Neural crest cell (in vitro differentiated cells): ENCODE measurements around the gene GNAZ. TPM values are rescaled to one million over a fixed set of nuclear protein-coding genes. Genes with fewer than 3 reads are reported as not detected.

ENCODE experiments used
- DNase-seq: peaks from one replicate; pipeline ENCODE4 v3.0.0; 2021; ENCODE audit warnings: low read depth, mixed read lengths, low spot score
- H3K27ac Mint-ChIP-seq: one replicate; pipeline ENCODE4 v1.8.0; 2021; ENCODE audit warnings: mild to moderate bottlenecking, mixed read lengths; ENCODE audit not compliant: unreplicated experiment
- H3K27me3 Mint-ChIP-seq: 2 replicates; pipeline ENCODE4 v1.8.0; 2021; ENCODE audit warnings: low read depth, mild to moderate bottlenecking, mixed read lengths
- H3K36me3 Mint-ChIP-seq: 2 replicates; pipeline ENCODE4 v1.8.0; 2021; ENCODE audit warnings: low read depth, mild to moderate bottlenecking, mixed read lengths
- H3K4me1 Mint-ChIP-seq: 2 replicates; pipeline ENCODE4 v1.8.0; 2021; ENCODE audit warnings: mixed read lengths
- H3K4me3 Mint-ChIP-seq: one replicate; pipeline ENCODE4 v1.8.0; 2021; ENCODE audit warnings: mild to moderate bottlenecking, mixed read lengths
- H3K9me3 Mint-ChIP-seq: 2 replicates; pipeline ENCODE4 v1.8.0; 2021; ENCODE audit warnings: mixed read lengths
- total RNA-seq: library from RNA; stranded (reverse); gene quantifications from 2 replicates; pipeline ENCODE4 v1.2.1, GENCODE V29; 2021
- TF ChIP-seq, protein P1 (sequence below): fragments of 200-600 bp; sonication (generic); conservative IDR thresholded peaks from 2 replicates; pipeline ENCODE4 v1.5.0; 2021; ENCODE audit warnings: antibody characterized with exemption, mild to moderate bottlenecking

GNAZ gene
- total RNA-seq, 1 donor from 2014 or later = 25.2 TPM

DNA sequence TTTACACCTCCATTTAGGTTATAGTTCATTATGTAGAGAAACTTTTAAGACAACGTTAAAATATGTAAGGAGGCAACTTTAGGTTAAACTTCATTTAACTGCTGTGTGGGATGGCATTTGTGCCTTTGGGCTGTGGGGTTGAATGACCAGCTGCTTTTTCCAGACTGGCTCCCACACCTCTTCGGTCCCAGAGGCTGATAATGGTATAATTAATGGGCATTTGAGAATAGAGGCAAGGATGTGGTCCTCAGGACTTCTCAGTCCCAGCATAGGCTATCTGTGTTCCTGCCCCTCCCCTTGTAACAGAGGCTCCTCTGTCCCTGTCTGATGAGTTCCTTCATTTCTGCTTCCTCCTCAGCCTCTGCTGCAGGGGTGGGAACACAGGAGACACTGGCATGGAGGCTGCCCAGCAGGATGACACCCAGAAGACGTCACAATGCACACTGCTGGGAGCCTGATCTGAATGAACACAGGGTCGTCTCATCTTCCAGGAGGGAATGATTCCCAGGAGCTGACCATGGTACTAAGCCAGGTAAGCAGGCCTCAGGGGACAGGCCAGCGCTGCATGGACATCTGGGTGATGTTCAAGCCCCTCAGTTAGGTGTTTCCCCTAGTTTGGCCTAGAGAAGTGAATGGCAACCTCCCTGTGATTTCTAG, 17.1 kb upstream of the GNAZ start:
- Mint-ChIP-seq H3K36me3 (peaks cover 5% of the 10 kb centered on the region), H3K27ac (no peak overlapping the region), H3K27me3 (peaks cover 51% of the 10 kb centered on the region), H3K4me1 (peaks cover 2% of the 10 kb centered on the region), H3K4me3 (no peak overlapping the region), H3K9me3 (peaks cover 21% of the 10 kb centered on the region)
- TF ChIP-seq, protein P1, sequence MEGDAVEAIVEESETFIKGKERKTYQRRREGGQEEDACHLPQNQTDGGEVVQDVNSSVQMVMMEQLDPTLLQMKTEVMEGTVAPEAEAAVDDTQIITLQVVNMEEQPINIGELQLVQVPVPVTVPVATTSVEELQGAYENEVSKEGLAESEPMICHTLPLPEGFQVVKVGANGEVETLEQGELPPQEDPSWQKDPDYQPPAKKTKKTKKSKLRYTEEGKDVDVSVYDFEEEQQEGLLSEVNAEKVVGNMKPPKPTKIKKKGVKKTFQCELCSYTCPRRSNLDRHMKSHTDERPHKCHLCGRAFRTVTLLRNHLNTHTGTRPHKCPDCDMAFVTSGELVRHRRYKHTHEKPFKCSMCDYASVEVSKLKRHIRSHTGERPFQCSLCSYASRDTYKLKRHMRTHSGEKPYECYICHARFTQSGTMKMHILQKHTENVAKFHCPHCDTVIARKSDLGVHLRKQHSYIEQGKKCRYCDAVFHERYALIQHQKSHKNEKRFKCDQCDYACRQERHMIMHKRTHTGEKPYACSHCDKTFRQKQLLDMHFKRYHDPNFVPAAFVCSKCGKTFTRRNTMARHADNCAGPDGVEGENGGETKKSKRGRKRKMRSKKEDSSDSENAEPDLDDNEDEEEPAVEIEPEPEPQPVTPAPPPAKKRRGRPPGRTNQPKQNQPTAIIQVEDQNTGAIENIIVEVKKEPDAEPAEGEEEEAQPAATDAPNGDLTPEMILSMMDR = no peak
- no peak for DNase-seq

DNA sequence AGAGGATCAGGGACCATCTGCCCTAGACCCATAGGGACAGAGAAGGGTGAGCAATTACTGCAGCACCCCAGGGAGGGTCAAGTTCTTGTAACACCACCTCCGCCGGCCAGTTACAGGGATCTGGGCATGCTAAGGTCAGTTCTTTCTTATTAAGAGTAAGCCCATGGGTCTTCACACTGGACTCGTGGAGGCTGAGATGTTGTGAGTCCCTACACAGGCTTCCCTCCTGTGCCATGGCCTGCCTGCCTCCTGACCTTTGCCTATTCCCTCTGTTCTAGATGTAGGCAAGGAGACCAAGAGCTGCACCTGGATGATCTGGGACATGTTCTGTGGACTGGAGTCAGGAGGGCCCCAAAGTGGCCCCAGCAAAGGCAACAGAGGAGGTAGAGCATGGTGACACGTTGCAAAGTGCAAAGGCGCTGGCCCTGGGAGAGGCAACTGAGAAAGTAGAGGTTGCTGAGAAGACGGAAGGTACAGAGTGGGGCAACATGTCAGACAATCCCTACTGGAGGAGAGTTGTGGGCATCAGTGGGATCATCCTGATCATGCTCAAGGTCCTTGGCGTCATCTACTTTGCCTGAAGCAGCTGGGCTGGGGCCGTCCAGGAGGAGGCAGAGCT, 16.3 kb upstream of the GNAZ start:
- Mint-ChIP-seq H3K36me3 (peaks cover 5% of the 10 kb centered on the region), H3K27ac (no peak overlapping the region), H3K27me3 (peaks cover 43% of the 10 kb centered on the region), H3K4me1 (peaks cover 4% of the 10 kb centered on the region), H3K9me3 (peaks cover 17% of the 10 kb centered on the region), H3K4me3 (no peak overlapping the region)
- DNase-seq = no peak
- TF ChIP-seq, protein P1 = no peak

DNA sequence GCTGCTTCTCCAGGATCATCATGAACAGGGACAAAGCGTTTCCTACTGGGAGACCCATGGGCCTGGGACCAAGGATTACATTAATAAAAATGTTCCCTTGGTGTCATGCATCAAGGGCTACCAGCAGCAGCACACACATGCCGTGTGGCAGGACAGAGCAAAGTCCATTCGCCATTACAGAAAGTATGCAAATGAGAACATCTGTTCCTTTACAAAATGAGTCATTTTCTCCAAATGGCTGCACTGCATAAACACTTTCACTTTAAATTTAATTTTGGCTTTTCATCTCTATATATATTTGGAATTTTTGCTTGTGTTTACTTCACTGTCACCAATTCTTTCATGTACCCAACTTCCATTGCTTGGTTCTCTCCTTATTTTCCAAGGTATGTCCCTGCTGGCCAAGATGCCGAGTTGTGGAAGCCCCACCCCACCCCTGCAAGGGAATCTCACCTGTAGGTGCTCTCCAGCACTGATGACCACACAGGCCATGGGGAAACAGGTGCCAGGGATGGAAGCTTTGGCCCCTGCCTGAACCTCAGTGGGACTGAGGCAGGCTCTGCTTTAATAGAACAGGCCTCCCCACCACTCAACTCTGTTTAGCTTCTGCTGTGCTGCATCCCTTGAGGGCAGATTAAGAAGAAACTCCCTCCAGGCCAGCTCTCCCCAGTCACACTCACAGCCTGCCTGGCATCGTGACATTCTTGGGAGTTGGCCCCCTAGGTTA, 15.6 kb upstream of the GNAZ start:
- Mint-ChIP-seq H3K9me3 (peaks cover 12% of the 10 kb centered on the region), H3K4me3 (no peak overlapping the region), H3K4me1 (peaks cover 4% of the 10 kb centered on the region), H3K27ac (no peak overlapping the region), H3K36me3 (peaks cover 5% of the 10 kb centered on the region), H3K27me3 (peaks cover 36% of the 10 kb centered on the region)
- no peak for DNase-seq
- TF ChIP-seq, protein P1 = no peak

DNA sequence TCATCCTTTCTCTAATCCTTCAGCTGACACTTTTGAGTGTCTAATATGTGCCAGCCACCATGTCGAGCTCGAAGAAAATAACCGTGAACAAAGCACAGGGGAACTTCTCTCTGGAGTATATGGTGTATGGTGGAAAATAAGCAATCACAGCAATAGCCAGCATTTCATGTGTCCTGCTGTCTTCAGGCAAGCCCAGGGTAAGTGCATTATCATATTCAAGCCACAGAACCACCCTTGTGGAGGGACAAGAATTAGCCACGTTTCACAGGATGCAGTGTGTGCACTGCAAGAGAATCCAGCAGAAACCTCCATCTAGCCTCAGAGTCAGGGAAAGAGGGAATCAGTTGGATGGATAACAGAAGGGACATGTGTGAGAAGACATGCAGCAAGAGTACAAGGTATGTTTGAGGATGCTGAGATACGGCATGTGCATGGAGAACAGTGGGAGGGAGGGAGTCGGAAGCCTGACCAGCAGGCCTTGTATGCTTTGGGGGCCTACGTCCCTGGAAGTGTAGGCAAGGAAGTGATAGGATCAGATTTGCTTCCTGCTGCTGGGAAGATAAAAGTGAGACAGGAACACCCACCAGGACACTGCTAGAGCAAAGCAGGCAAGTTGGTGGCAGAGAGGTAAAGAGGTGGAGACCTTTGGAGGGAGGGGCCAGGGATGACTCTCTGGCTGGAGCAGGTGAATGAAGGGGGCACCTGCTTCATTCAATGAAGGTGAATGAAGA, 14.7 kb upstream of the GNAZ start:
- TF ChIP-seq, protein P1 = no peak
- Mint-ChIP-seq H3K9me3 (peaks cover 10% of the 10 kb centered on the region), H3K36me3 (peaks cover 5% of the 10 kb centered on the region), H3K4me1 (peaks cover 4% of the 10 kb centered on the region), H3K4me3 (no peak overlapping the region), H3K27me3 (peaks cover 27% of the 10 kb centered on the region), H3K27ac (no peak overlapping the region)
- DNase-seq = no peak

DNA sequence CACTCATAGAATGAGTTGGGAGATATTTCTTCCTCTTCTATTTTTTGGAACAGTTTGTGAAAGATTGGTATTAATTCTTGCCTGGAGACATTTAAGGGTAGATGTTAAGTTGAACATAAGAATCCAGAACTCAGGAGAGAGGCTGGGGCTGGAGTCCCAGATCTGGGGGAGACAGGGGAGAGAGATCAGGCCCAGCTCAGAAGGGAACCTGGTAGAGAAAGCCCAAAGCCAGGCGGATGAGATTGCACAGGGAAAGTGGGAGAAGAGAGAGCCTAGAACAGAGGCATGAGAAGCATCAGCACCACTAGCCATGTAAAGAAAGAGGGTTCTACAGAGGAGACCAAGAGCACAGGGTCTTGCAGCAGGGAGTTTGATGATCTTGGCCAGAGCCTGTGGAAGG, 13.0 kb upstream of the GNAZ start:
- no peak for DNase-seq
- Mint-ChIP-seq H3K4me1 (peaks cover 4% of the 10 kb centered on the region), H3K27ac (no peak overlapping the region), H3K36me3 (peaks cover 5% of the 10 kb centered on the region), H3K27me3 (peaks cover 14% of the 10 kb centered on the region), H3K9me3 (peaks cover 4% of the 10 kb centered on the region), H3K4me3 (no peak overlapping the region)
- TF ChIP-seq, protein P1 = no peak
